Fibroblast of the conjunctiva (primary cell): ENCODE data around the gene GUCY2D.
"Not testable (repeated sequence)": the region's sequence is repeated elsewhere in the genome, so short reads cannot be mapped to it uniquely, and the experiment has no call there.

ENCODE experiments used
- DNase-seq: peaks from one replicate; pipeline ENCODE4 v3.0.0-alpha.2; 2010; ENCODE audit warnings: low read depth

Gene GUCY2D

DNA sequence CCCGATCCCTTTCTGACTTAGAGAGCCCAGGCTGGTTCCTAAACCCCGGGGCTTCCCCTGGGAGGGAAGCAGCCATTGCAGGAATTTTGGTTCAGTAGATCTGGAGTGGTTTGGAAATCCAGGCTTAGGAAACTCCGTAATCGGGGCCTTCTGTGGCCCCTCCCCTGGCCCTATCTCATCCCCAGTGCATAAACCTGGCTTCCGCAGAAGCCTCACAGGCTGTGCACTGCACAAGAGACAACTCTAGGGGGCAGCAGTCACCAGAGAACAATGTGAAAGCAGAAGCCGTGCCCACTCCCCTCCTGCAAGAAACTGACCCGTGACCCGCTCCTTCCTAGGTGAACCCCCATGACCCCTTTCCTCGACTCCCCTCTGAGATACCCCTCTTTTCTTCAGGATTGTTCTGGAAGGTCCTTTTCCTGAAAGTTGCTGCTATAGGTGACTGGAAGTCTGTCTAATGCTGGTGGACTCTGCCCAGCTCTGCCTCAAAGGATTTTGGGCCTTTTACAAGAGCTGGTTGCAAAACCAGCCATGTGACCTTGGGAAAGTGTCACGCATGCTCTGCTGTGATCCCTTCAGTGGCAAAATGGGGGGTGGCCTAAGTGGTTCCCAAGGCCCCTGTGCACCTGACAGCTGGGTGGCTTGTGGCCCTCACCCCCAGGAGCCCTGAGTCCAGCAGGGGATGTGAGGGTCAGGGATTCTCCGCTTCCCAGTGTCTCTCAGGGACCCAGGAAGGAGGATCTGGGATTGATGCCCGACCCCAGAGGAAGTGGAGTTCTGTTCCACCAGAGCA lies 14.4 kb downstream of the GUCY2D start:
- peak; percentile 4 for DNase-seq

DNA sequence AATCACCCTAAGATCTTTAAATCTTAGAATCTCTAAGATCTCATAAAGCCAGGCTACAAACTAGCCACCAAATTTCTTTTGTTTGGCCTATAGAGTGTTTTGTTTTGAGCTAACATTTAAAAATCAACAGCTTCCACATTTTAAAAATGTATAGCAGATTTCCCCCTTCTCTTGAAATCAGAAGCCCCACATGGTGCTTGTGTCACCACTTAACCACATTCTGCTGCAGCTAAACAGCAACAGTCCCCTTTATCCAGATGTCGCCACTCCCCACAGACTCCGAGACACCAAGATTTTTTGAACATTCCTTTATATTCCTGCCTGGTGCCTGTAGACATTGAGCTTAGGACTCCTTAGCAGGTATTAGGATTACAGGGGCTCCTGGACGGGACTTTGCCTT lies 16.0 kb downstream of the GUCY2D start:
- no peak for DNase-seq

DNA sequence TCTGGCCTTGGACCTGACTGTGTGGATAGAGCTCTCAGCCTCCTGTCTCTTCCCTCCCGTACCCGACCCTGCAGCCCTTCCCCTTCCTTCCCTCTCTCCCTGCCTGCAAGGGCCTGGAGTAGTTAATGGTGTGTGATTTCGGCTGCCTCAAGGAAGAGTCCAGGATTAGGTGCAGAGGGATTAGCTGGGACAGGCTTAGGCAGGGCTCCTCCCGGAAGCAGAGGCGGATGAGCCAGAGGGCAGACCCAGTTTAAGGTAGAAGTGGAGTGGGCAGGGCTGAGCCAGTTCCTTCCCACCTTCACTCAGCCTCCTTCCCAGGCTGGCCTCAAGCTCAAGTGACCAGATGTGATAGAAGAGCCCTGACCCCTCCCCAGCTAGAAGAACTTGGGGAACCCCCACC lies 16.8 kb downstream of the GUCY2D start:
- no peak for DNase-seq

DNA sequence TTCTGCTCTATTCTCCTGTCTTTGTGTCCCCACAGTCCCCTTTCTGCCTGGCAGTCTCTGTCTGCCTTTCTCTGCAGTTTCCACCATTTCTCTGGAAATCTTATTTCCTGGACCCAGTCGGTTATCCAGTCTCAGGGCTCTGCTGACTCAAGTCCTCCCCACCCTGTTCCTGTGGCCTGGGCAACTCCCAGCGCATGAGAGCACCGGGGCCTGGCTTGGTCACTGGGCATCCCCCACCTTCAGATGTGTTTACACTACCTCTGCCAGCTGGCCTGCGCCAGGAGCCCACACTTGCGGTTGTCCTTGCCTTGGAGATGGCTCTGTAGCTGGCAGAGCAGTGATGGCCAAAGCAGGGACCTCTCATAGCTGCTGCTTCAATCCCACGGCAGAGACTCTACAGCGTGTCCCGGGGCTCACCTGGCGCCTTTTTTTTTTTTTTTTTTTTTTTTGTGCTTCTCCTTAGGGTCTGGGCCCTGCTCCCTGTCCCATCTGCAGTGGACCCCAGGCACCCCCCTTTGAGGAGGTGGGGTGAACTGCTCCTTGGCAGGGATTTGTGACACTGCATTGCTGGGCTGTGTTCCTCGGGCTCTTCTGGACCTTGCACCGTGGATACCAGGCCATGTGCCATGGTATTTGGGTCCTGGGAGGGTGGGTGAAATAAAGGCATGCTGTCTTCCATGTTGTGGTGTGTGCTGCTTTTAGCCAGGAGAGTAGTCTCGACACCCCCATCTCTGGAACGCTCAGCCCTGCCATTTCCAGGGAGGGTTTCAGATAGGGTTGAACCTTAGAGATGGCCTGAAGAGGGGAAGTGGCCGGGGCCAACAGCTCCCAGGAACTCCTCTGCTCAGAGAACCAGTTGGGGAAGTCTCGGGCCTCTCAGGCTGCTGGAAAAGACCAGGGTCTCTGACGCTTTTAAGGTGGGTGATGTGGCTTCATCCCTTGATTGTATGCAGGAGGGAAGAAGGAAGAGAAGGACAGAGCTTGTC lies 17.5 kb downstream of the GUCY2D start:
- no peak for DNase-seq

DNA sequence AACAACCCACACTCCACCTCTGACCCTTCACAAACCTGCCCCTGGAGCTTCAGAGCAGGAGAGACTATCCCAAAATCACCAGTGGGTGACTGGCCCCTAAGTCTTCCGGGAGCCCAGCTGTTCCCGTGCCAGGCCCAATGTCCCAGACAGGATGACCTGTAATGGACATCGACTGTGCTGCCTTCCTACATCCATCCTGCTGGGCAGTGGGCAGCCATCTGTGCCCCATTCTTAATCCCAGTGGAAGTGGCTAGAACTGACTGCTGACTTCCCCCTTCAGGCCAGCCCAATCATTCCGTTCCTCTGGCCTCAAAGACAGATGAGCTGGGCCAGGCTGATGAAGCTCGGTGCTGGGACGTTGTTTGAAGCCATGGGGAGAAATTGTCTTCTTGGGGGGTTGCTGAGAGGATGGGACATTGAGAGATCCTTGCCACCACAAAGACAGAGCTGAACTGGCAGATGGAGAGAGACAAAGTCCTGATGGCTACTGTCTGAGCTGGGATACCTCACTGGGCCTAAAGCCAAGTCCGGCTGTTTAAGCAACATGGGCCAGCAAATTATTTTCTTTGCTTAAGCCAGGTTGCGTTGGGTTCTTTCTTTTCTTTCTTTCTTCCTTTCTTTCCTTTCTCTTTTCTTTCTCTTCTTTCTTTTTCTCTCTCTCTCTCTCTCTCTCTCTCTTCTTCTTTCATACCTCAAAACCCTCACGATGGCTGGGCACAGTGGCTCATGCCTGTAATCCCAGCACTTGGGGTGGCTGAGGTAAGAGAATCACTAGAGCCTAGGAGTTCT lies 18.6 kb downstream of the GUCY2D start:
- no peak for DNase-seq

DNA sequence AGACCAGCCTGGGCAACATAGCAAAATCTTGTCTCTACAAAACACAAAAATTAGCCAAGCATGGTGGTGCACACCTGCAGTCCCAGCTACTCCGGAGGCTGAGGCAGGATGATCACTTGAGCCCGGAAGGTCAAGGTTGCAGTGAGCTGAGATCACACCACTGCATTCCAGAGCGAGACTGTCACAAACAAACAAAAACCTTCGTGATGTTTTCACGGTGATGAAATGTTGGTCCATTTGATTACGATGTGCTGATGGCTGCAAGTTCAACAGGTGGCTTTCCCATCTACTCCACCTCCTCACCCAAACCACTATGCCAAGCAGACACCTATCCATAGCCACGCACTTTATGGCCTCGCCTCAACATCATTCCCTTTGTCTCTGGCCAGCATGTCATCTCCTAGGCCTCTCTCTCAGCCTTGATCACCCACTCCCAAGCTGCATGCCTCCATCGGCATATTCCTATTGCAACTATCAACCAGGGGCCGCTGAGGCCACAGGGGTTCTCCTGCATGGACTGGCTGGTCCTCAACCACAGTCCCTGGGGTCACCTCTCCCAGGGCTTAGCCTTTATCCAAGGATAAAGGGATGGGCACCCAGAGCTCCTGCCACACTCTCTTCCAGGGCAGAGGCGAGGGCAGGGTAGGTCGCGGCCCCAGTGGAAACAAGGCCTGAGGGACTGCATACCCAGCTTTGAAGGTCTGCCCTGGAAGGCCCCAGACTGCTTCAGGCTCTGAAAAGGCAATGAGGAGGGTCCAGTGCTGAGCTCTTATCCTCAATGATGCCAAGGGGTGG lies 19.3 kb downstream of the GUCY2D start:
- no peak for DNase-seq

DNA sequence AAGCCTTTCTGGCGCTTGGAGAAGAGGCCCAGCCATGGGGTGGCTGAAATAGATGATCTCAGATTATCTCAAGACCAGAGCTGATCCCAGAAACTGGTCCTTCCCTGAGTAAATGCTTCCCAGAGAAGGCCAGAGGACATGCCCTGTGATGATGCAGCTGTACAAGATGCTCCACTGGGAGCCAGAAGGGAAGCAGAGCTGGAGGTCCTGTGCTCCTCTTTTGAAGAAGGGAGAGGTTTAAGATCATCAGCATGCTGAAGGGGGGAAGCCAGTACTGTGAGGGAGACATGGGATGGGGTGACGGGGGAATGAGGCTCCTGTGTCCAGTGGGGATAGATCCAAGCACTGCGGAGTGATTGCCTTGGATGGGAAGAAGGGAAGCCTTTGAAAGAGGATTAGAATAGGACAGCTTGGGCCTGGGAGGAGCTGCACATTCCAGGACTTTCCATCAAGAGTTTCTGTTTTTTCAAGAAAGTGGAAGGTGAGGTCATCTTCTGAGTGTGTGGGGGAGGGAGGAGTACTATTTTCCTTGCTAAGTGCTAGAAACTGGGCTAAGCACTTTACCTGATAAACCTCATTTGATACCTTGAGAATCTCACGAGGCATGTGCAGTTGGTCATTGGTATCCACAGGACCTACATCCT lies 20.1 kb downstream of the GUCY2D start:
- DNase-seq = no peak

DNA sequence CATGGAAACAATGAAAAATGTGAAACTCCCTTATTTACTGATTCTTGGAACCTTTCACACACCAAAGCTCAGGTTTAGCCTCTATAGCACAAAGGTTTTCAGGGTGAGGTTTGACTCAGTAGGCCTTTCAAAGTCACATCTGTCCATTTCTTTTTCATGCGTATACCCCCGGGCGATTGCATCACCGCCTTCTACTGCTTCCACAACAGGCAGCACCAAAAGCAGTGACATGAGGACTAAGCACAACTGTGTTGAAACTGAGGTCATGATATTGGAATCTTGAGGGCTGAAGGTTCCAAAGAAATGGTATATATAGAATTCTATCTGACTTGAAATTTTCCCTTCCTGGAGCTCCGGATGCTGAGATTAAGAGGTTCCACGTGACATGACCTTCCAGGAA lies 21.7 kb downstream of the GUCY2D start:
- not testable (repeated sequence) for DNase-seq

DNA sequence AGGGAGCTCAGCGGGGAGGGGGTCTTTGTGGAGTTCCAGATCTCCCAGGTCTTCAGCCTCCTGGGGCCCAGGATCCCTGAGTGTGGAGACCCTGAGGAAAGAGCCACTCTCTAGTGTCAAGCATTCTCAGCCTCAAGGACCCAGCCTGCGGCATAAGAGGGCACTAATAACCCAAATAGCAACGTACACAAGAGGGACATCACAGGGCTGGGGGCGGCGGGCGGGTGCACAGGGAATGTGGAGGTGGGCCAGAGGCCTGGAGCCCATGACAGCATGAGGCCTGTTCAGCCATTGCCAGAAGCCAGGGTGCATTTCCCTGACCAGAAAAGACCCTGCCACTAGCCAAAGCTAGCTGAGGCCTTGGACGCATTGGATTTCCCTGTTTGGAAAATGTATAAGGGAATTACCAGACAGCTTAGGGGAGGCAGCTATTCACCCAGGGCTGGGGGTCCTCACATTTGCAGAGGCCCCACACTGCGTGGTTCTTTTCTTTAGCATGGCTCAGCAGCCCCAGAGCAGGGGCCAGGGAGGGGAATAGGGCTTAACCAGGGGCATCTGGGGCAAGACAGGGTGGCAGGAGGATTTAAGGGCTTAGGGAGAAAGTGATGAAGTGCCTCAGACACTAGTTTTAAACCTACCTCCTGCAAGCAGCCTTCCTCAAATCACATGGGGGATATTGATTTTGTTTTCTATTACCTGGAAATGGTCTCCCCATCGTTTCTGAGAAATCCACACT lies 22.9 kb downstream of the GUCY2D start:
- DNase-seq = no peak

DNA sequence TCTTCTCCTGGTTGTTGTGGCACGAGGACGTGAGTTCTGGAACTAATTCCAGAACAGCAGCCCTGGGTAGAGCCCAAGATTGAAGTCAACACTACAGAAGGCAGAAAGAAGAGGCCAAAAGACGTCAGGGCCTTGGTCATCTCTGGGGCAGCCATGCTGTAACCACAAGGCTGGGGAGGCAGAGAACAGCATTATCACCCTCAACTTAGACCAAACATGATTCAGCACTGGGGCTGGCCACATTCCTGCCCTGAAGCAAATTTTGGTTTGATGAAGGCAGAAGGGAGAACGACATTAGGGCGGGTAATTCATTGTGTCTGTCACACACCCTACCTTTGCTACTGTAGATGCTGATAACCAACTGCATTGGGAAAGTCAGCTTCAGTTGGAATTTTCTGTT lies 26.7 kb downstream of the GUCY2D start:
- DNase-seq = no peak

DNA sequence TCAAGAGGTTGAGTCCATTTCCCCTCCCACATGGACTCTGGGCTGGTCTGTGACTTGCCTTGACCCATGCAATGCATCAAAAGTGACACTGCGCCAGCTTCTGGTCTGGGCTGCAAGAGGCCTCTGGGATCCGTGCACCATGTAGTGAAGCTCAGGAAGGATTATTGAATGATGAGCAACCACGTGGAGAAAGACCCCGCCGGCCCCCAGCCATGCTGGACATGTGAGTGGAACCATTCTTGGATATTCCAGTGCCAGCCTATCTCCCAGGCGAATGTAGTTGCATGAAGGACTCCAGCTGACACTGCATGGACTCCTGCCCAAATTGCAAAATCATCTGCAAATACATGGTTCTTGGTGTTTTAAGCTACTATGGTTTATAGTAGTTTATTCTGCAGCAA lies 28.8 kb downstream of the GUCY2D start:
- no peak for DNase-seq

DNA sequence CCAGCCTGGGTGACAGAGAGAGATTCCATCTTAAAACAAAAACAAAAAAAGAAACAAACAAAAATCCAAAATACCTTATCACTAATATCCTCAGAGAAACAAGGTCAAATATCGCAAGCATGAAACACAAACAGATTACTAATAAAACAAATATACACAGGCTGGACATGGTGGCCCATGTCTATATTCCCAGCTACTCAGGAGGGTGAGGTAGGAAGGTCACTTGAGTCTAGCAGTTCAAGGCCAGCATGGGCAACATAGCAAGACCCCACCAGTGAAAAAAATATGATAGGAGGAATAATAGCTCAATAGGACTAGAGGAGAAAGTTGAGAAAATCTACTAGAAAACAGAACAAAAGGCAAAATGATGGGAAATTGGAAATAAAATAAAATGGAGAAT lies 29.5 kb downstream of the GUCY2D start:
- no peak for DNase-seq

DNA sequence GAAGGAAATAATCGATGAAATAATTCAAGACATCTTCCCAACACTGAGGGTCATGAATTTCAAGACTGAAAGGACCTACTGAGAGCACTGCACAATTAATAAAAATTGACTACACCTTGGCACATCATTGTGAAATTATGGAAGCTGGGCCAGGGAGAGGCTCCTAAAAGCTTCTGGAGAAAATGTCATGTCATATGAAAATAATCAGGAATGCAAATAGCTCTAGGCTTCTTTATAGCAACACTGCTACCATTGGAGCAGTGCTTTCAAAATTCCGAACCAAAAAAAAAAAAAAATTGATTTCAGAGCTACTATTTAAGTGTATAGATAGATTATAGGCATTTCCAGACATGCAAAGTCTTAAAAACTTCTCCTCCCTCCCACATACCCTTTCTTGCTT lies 30.0 kb downstream of the GUCY2D start:
- DNase-seq = no peak

DNA sequence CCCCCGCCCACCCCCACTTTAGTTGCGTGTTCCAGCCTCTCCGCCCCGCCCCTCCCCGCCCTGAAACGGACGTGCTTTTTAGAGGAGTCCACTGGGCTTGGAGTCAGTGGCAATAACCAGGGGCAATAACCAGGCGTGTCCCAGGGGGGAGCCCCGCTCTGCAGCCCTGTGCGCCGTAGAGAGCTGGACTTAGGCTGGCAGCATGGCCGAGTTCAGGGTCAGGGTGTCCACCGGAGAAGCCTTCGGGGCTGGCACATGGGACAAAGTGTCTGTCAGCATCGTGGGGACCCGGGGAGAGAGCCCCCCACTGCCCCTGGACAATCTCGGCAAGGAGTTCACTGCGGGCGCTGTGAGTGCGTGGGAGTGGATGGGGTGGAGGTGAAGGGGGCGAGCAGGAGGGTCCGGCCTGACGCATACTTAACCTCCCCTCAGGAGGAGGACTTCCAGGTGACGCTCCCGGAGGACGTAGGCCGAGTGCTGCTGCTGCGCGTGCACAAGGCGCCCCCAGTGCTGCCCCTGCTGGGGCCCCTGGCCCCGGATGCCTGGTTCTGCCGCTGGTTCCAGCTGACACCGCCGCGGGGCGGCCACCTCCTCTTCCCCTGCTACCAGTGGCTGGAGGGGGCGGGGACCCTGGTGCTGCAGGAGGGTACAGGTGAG lies 36.7 kb downstream of the GUCY2D start, which contains the start of gene ALOX15B:
Gene ALOX15B (plus strand): TSS at position 106 of the 657 bp plus-strand sequence. CDS start 97 bp downstream, at position 203.
- DNase-seq = no peak

DNA sequence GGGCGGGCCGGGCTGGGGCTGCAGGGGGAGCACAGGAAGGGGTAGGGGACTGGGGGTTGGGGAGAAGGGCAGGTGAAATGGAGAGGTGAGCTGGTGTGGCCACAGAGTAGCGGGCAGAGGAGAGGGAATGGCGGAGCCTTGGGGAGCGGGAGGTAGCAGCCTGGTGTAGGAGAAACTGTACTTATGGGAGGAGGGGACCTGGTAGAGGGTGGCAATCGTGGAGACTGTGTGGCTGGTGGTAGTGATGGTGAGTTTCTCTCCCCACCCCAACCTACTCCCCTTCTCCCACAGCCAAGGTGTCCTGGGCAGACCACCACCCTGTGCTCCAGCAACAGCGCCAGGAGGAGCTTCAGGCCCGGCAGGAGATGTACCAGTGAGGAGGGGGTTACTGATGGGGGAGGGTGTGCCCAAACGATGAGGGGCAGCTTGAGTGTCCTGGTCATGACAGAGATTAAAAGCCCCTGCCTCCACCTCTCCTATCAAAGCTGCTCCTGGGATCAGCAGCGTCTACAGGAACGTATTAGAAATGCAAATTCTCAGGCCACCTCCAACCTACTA lies 37.3 kb downstream of the GUCY2D start:
- DNase-seq = no peak

DNA sequence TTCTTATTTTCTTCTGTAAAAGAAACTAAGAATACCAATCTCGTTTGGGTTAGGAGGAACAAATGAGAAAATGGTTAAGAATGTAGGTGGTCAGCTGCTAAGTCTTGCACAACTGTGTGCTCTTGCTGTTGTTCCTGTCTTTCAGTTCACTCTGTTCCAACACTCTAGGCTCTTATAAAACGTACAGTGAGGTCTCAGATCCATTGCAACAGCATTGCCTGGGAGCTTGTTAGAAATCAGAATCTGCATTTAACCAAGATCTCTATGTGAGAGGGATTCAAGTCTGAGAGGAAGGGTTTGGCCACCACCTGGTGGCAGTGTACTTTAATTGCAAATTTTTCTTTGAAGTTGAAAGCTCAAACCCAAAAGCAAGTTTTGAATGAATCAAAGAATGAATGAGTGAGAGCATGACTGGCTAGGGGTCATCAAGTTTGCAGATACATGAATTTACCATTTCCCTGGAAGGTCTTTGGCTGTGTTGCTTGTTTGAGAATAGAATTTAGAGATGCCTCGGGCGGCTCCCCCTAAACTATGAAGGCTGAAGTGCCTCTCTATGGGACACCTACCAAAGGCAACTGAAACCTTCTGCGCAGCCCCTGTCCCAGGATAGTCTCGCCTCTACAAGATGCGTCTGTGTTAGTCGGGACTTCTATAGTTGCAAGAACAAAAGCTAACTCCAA lies 39.0 kb downstream of the GUCY2D start:
- DNase-seq = peak; percentile 72

DNA sequence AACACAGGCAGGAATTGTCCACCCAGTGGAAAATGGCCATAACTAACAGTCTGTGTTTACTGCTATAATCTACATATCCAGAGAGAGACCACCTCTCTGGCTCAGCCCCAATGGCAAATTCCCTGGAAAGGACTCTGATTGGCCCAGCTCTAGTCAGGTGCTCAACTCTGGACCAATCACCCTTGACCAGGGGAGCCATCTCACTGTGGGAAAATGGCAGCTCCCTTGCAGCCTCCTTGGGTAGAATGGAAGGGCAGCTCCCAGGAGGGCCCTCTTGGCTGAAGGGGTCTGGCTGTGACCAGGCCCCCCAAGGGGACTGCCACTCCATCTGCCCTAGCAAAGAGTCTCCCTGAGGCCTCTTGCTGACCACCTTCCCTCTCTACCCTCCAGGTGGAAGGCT lies 39.6 kb downstream of the GUCY2D start:
- no peak for DNase-seq
